Epithelial cell of proximal tubule (primary cell): ENCODE data around the gene SLC26A4. TPM values are rescaled to one million over a fixed set of nuclear protein-coding genes. Genes with fewer than 3 reads are reported as not detected.
"Not testable (repeated sequence)": the region's sequence is repeated elsewhere in the genome, so short reads cannot be mapped to it uniquely, and the experiment has no call there.

Experiments used
- DNase-seq: peaks from one replicate; pipeline ENCODE4 v3.0.0-alpha.2; 2011; ENCODE audit warnings: low read depth
- H3K4me3 ChIP-seq: 2 replicates; pipeline ENCODE4 v1.5.1; 2011; ENCODE audit warnings: low read depth, mild to moderate bottlenecking, low read length
- total RNA-seq: library from RNA; depleted of rRNA; stranded (reverse); fragments of >200 nt; gene quantifications from 2 replicates; pipeline ENCODE4 v1.2.3, GENCODE V29; 2015
- TF ChIP-seq, protein P1 (sequence below): conservative IDR thresholded peaks from 2 replicates; pipeline ENCODE4 v1.5.1; 2012; ENCODE audit warnings: low read depth, mild to moderate bottlenecking, low read length

SLC26A4 gene
- total RNA-seq, 1 donor from 2014 or later = 0.35 TPM

DNA sequence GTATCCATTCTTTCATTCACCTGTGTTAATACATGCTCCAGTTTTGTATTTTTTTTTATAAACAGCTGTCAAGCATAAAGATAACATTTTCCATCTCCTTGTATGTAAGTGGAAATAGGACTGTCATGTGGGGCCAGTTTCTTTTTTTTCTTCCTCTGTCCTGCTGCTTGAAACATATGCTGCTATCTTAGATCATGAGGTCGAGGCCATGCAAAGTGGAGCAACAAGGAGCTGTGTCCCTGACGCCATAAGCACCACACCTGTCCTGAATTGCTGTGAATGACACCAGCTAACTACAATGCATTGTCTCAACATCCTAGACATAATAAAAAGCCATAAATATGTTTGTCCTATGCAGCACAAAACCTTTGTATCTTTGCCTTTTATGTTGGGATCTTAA lies 37.7 kb upstream of the SLC26A4 start:
- no peak overlapping the region for H3K4me3 ChIP-seq
- TF ChIP-seq, protein P1, sequence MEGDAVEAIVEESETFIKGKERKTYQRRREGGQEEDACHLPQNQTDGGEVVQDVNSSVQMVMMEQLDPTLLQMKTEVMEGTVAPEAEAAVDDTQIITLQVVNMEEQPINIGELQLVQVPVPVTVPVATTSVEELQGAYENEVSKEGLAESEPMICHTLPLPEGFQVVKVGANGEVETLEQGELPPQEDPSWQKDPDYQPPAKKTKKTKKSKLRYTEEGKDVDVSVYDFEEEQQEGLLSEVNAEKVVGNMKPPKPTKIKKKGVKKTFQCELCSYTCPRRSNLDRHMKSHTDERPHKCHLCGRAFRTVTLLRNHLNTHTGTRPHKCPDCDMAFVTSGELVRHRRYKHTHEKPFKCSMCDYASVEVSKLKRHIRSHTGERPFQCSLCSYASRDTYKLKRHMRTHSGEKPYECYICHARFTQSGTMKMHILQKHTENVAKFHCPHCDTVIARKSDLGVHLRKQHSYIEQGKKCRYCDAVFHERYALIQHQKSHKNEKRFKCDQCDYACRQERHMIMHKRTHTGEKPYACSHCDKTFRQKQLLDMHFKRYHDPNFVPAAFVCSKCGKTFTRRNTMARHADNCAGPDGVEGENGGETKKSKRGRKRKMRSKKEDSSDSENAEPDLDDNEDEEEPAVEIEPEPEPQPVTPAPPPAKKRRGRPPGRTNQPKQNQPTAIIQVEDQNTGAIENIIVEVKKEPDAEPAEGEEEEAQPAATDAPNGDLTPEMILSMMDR = no peak
- DNase-seq = no peak

DNA sequence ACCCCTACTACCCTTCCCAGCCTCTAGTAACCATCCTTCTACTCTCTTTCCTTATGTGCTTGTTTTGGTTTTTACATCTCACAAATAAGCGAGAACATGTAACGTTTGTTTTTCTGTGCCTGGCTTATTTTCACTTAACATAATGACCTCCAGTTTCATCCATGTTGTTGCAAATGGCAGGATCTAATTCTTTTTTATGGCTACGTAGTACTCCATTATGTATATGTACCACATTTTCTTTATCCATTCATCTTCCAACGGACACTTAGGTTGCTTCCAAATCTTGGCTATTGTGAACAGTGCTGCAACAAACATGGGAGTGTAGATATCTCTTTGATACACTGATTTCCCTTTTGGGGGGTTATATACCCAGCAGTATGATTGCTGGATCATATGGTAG lies 33.6 kb upstream of the SLC26A4 start:
- no peak for DNase-seq
- TF ChIP-seq, protein P1 = no peak
- H3K4me3 ChIP-seq = no peak overlapping the region

DNA sequence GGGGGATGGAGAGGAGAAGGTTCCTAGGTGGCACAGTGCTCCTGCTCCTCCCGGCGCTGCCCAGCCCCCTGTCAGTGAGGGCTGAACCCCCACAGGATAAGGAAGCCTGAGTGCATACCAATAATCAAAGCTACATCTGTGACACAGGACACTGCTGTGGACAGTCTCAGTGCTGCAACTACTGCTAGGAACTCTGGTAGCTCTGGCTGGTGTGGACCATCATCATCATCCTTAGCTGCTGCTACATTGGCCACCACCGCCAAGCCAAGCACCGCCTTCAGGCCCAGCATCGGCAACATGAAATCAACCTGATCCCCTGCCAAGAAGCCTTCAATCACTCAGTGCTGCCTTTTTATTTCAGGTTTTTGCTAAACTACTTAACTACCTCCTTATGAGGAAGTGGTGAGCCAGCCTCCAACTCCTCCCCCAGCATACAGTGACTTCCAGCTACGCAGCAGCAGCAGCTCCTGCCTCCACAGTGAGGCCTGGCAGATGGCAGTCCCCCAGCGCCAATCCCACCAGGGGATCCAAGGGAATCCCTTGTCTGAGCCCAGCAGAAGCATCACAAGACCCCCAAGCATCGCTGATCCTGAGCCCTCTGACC lies 32.1 kb upstream of the SLC26A4 start:
- DNase-seq = no peak
- no peak overlapping the region for H3K4me3 ChIP-seq
- TF ChIP-seq, protein P1 = no peak

DNA sequence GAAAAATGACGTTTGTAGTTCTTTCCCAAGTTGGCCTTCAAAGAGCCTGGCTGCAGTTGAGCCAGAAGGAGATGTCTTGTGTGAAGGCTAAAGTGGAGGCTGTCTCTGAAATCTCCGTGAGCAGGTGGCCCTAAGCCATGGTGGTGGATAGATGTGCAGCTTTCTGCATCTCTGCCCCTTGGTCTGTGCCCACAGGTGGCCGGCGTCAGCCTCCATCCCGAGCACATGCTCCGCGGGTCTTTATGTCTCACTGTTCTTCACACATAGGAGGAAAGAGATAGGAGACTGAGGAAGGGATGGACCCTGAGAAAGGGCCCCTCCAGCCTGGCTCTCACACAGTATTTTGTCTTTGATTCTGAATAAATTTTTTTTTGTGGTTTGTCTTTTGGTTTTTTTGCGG lies 30.3 kb upstream of the SLC26A4 start:
- no peak for DNase-seq
- TF ChIP-seq, protein P1 = no peak
- no peak overlapping the region for H3K4me3 ChIP-seq

DNA sequence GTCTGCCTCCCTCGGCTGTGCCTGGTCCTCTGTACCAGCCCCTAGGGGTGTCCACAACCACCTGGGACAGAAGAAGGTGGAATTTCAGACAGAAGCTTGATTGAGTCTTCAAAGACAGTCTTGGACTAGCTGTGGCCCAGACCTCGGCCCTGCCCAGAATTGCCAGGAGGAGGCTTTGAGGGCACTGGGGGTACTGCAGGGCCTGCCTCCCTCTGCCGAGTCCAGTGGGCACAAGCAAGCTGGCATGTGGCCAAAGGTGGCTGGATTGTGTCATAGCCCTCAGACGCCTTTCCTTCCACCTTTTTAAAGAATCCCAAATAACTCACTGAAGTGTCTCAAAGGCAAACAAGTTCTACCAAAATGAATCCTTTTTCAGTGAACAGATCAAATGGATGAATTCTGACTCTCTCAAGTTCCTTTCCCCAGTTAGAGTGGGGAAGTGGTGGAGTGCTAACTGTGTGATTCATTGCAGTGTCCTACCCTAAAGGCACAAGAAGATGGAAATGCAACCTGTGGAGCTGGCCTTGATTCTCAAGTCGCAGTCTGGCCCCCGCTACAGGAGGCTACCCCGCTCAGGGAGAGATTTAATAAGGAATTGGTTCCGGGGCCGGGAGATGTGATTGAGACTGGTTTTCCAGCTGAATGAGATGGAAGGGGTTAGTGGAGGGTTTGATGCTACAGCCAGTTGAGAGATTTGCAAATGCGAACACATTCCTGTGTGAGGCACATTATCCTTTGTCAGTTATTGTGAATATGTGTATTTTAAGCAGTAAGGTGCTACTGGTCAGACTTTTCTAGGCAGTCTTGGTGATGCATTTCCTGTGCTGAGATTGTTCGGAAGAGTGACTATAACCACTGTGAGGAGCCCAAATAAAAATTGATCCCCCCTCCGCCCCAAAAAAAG lies 28.8 kb upstream of the SLC26A4 start:
- TF ChIP-seq, protein P1 = no peak
- DNase-seq = no peak
- no peak overlapping the region for H3K4me3 ChIP-seq

DNA sequence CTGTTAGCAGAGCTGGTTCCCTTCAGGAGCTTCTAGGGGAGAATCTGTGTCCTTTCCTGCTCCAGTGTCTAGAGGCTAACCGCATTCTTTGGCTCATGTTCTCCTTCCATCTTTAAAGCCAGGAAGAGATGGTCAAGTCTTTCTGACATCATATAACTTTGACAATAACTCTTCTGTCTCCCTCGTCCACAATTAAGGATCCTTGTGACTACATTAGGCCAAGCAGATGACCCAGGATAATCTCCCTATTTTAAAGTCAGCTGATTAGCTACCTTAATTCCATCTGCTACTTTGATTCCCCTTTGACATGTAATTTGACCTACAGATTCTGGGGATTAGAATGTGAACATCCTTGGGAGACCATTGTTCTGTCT lies 28.1 kb upstream of the SLC26A4 start:
- DNase-seq = no peak
- no peak overlapping the region for H3K4me3 ChIP-seq
- TF ChIP-seq, protein P1 = no peak

DNA sequence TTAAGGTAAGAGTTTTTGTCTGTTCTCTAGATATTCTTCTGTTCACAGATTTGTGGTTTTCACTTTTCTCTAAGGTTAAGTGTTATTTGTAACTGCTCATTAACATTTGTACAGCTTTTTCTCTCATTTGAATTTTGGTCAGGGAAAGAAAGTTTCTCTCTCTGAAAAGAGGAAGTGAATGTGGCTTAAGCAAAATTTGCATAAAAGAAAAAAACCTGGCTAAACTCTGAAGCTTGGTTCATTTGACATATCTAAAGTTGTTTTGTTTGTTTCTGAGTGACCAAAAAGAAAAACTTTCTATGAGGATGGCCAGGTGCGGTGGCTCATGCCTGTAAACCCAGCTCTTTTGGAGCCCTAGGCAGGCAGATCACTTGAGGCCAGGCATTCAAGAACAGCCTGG lies 22.0 kb upstream of the SLC26A4 start:
- DNase-seq = no peak

DNA sequence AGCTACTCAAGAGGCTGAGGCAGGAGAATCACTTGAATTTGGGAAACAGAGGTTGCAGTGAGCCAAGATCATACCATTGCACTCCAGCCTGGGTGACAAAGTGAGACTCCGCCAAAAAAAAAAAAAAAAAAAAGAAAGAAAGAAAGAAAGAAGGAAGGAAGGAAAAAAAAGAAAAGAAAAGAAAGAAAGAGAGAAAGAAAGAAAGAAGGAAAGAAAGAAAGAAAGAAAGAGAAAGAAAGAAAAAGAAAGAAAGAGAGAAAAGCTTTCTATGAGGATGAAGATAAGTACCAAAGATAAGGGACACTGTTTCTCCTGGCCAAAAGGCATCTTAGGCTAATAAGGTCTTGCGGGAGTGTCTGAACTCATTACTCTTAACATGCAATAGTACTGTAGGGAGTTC lies 21.6 kb upstream of the SLC26A4 start:
- not testable (repeated sequence) for H3K4me3 ChIP-seq, DNase-seq

More for the DNA sequence above, 22.0 kb upstream of the SLC26A4 start:
- no peak overlapping the region for H3K4me3 ChIP-seq
- TF ChIP-seq, protein P1 = no peak
